HepG2 (cell line): ENCODE results near the gene ANKS1B. TPM values are rescaled to one million over a fixed set of nuclear protein-coding genes. Genes with fewer than 3 reads are reported as not detected.

Experiments
- ATAC-seq: fragments of 200-7000 bp; cut with Tn5 transposase; 3 replicates; pipeline ENCODE4 v1.9.1; 2020; ENCODE audit warnings: mild to moderate bottlenecking, moderate library complexity
- BruUV-seq: library from RNA; stranded (reverse); fragments of 400-500 nt; replicated peaks from 2 replicates; lab custom pipeline; 2021; lab: Mats Ljungman, UMichigan
- CTCF ChIA-PET: fragments of 300-600 bp; formaldehyde crosslinking; extraction: SDS; loops from one replicate; lab custom pipeline; 2021; ENCODE audit warnings: low total read pairs, inconsistent platforms, low intra/inter-chr PET ratio; lab: Yijun Ruan, JAX
- POLR2A ChIA-PET: fragments of 350-600 bp; sonication (Branson Sonifier 250); formaldehyde crosslinking; loops from one replicate; lab custom pipeline; 2020; ENCODE audit warnings: antibody characterized with exemption, inconsistent platforms; lab: Yijun Ruan, JAX
- DNase-seq: peaks from one replicate; pipeline ENCODE4 v3.0.0-alpha.2; 2015; ENCODE audit warnings: low spot score
- FAIRE-seq: peaks from 3 replicates; lab custom pipeline; 2011; peaks lifted over from hg19 to GRCh38; lab: Jason Lieb, UNC
- H2AFZ ChIP-seq: one replicate; pipeline ENCODE4 v1.6.1; 2011; ENCODE audit warnings: low read length, inconsistent platforms
- H3K27ac ChIP-seq: fragments of 300-600 bp; 3 replicates; pipeline ENCODE4 v1.8.0; 2011; ENCODE audit warnings: mixed run types, mild to moderate bottlenecking, mixed read lengths, low read length, inconsistent platforms; ENCODE audit not compliant: insufficient read depth; ENCODE audit errors: extremely low read length
- H3K27me3 ChIP-seq, 2 experiments: fragments of 200-600 bp in 1 of 2; 2 replicates in 1 of 2; 3 replicates in 1 of 2; pipeline versions ENCODE4 v1.6.0 to v1.8.0; 2011; ENCODE audit warnings: low read length in 2 of 2, mild to moderate bottlenecking in 2 of 2, moderate library complexity in 2 of 2, inconsistent platforms in 1 of 2; ENCODE audit not compliant: insufficient read depth in 2 of 2, control insufficient read depth in 1 of 2
- H3K36me3 ChIP-seq, 2 experiments: fragments of 200-600 bp in 1 of 2; replicated peaks in 1 of 2; 2 replicates in 1 of 2; 3 replicates in 1 of 2; pipeline versions ENCODE4 v1.5.1 to v1.8.0; 2011; ENCODE audit warnings: low read length in 2 of 2, inconsistent platforms in 1 of 2; ENCODE audit not compliant: insufficient read depth in 2 of 2, control insufficient read depth in 1 of 2
- H3K4me1 ChIP-seq: 2 replicates; pipeline ENCODE4 v1.5.1; 2012; ENCODE audit warnings: low read length, inconsistent platforms; ENCODE audit not compliant: insufficient read depth
- H3K4me2 ChIP-seq: 2 replicates; pipeline ENCODE4 v1.6.0; 2011; ENCODE audit warnings: low read depth, low read length, inconsistent platforms
- H3K4me3 ChIP-seq, 3 experiments: fragments of 200-600 bp in 1 of 3; sonication (generic), shearing (Covaris generic) in 1 of 3; replicated peaks in 1 of 3; 2 replicates each; pipeline ENCODE4 v1.5.1; 2011 to 2016; ENCODE audit warnings: low read length in 3 of 3, inconsistent platforms in 2 of 3, low read depth in 2 of 3, mild to moderate bottlenecking in 2 of 3, control low read depth in 1 of 3, mixed read lengths in 1 of 3; ENCODE audit not compliant: insufficient read depth in 1 of 3
- H3K79me2 ChIP-seq: one replicate; pipeline ENCODE4 v1.6.1; 2011; ENCODE audit warnings: low read length, inconsistent platforms; ENCODE audit not compliant: insufficient read depth
- H3K9ac ChIP-seq: 2 replicates; pipeline ENCODE4 v1.6.0; 2011; ENCODE audit warnings: mild to moderate bottlenecking, low read depth, low read length, inconsistent platforms; ENCODE audit not compliant: insufficient read depth
- H3K9me3 ChIP-seq: 2 replicates; pipeline ENCODE4 v1.5.1; 2012; ENCODE audit warnings: mild to moderate bottlenecking, low read length
- H4K20me1 ChIP-seq: 2 replicates; pipeline ENCODE4 v1.6.0; 2011; ENCODE audit warnings: inconsistent platforms, mild to moderate bottlenecking, low read length, moderate library complexity; ENCODE audit not compliant: insufficient read depth
- ATRX ChIP-seq: sonication (generic); formaldehyde crosslinking; IDR thresholded peaks from 2 replicates; pipeline ENCODE4 v1.4.0; 2020; ENCODE audit warnings: missing genetic modification reagents, borderline replicate concordance
- DNMT1 ChIP-seq: sonication (generic); formaldehyde crosslinking; IDR thresholded peaks from 2 replicates; pipeline ENCODE4 v1.5.1; 2020; ENCODE audit warnings: mild to moderate bottlenecking, missing genetic modification reagents
- FOXA1 ChIP-seq, 2 experiments: fragments of 450-650 bp in 1 of 2; sonication (generic) in 1 of 2; formaldehyde crosslinking in 1 of 2; IDR thresholded peaks; 2 replicates each; pipeline versions ENCODE4 v1.4.0 to v1.6.1; 2016 to 2020; ENCODE audit warnings: missing genetic modification reagents in 1 of 2
- FOXA3 ChIP-seq: IDR thresholded peaks from 2 replicates; pipeline ENCODE4 v1.6.1; 2016; ENCODE audit warnings: missing genetic modification reagents, missing compliant biosample characterization
- GMEB2 ChIP-seq: IDR thresholded peaks from 2 replicates; pipeline ENCODE4 v1.6.1; 2016; ENCODE audit warnings: missing biosample characterization, missing genetic modification reagents, low read depth
- HMG20B ChIP-seq: conservative IDR thresholded peaks from 2 replicates; pipeline ENCODE4 v1.6.1; 2016; ENCODE audit warnings: missing genetic modification reagents, missing compliant biosample characterization
- HNF1B ChIP-seq: sonication (generic); formaldehyde crosslinking; IDR thresholded peaks from 2 replicates; pipeline ENCODE4 v1.5.1; 2020; ENCODE audit warnings: mild to moderate bottlenecking, moderate library complexity, missing genetic modification reagents
- IRF1 ChIP-seq: sonication (generic); formaldehyde crosslinking; IDR thresholded peaks from 2 replicates; pipeline ENCODE4 v1.4.0; 2020; ENCODE audit warnings: low read depth, mild to moderate bottlenecking, missing genetic modification reagents
- PCBP1 ChIP-seq: fragments of 200-400 bp; formaldehyde crosslinking; IDR thresholded peaks from 2 replicates; pipeline ENCODE4 v1.6.1; 2017; ENCODE audit warnings: mild to moderate bottlenecking, low read depth, low read length, borderline replicate concordance
- PITX1 ChIP-seq: sonication (generic); formaldehyde crosslinking; IDR thresholded peaks from 2 replicates; pipeline ENCODE4 v1.5.1; 2020; ENCODE audit warnings: mild to moderate bottlenecking, missing genetic modification reagents
- SYNCRIP ChIP-seq: fragments of 200-400 bp; formaldehyde crosslinking; IDR thresholded peaks from 2 replicates; pipeline ENCODE4 v1.6.1; 2018; ENCODE audit warnings: mild to moderate bottlenecking, low read depth, low read length; ENCODE audit not compliant: insufficient read depth
- ZBTB7B ChIP-seq: sonication (generic); formaldehyde crosslinking; IDR thresholded peaks from 2 replicates; pipeline ENCODE4 v1.4.0; 2020; ENCODE audit warnings: missing genetic modification reagents
- ZNF10 ChIP-seq: sonication (generic); formaldehyde crosslinking; IDR thresholded peaks from 2 replicates; pipeline ENCODE4 v1.4.0; 2020; ENCODE audit warnings: mild to moderate bottlenecking, low read depth, missing genetic modification reagents, borderline replicate concordance
- ZNF709 ChIP-seq: sonication (generic); formaldehyde crosslinking; IDR thresholded peaks from 2 replicates; pipeline ENCODE4 v1.5.0; 2020; ENCODE audit warnings: mild to moderate bottlenecking, missing genetic modification reagents
- ZNF713 ChIP-seq: sonication (generic); formaldehyde crosslinking; IDR thresholded peaks from 2 replicates; pipeline ENCODE4 v1.4.0; 2020; ENCODE audit warnings: mild to moderate bottlenecking, missing genetic modification reagents
- ZNF782 ChIP-seq: sonication (generic); formaldehyde crosslinking; IDR thresholded peaks from 2 replicates; pipeline ENCODE4 v1.4.0; 2020; ENCODE audit warnings: missing genetic modification reagents, mild to moderate bottlenecking, borderline replicate concordance
- ZSCAN29 ChIP-seq: sonication (generic); formaldehyde crosslinking; conservative IDR thresholded peaks from 2 replicates; pipeline ENCODE4 v1.4.0; 2020; ENCODE audit warnings: mild to moderate bottlenecking, missing genetic modification reagents
- WGBS: methylation state at CpG from one replicate; pipeline ENCODE4 v1.1.6; 2017; ENCODE audit warnings: low lambda C conversion rate; 5-methylcytosine and 5-hydroxymethylcytosine counted together
- in situ Hi-C: cut with HindIII; loops from 2 replicates; pipeline ENCODE4 v1.10.0; 2017; ENCODE audit warnings: low pct_unique_long_range_greater_than_20kb; ENCODE audit not compliant: extremely low pct_ligation_motif_present
- intact Hi-C: fragments of 100-400 bp; cut with micrococcal nuclease; formaldehyde crosslinking; loops from one replicate; pipeline ENCODE4 v1.10.0; 2022; ENCODE audit not compliant: unreplicated experiment
- polyA plus RNA-seq, 8 experiments: library from polyadenylated mRNA; depleted of rRNA in 3 of 8; stranded (reverse) in 7 of 8; unstranded in 1 of 8; fragments of >200 nt; fragmentation: Illumina TruSeq in 4 of 8; extraction: Trizol in 4 of 8; gene quantifications; 2 replicates each; pipeline versions ENCODE4 v1.2.1 to v1.2.3, GENCODE V29; 2011 to 2016; ENCODE audit warnings: low read depth in 4 of 8, missing spikeins in 1 of 8, mixed read lengths in 1 of 8; ENCODE audit not compliant: insufficient read depth in 1 of 8
- total RNA-seq, 5 experiments: library from RNA; depleted of rRNA; stranded (reverse); fragments of >200 nt; fragmentation: Illumina TruSeq; extraction: Trizol; gene quantifications; 2 replicates each; pipeline ENCODE4 v1.2.3, GENCODE V29; 2016; ENCODE audit warnings: low read depth in 1 of 5

The ANKS1B gene
- total and polyA plus RNA-seq, 2 of the 13 experiments (the other 11 are each of a cell fraction or from before 2014, with no cell fraction given) = 0.15 TPM; not detected in 1

- POLR2A ChIA-PET = no interaction called here
Measured at GRCh38 chr12:98983647-98984046, 1001.1 kb downstream of the ANKS1B start.

More at GRCh38 chr12:98983647-98984046, 1001.1 kb downstream of the ANKS1B start:
- in situ Hi-C loops = no loop called here
- no peak for TF ChIP-seq HMG20B (CRISPR knock-in tag)
- TF ChIP-seq ATRX (CRISPR knock-in tag) = no peak
- no peak for TF ChIP-seq GMEB2 (CRISPR knock-in tag)
- no peak for TF ChIP-seq DNMT1 (CRISPR knock-in tag)
- TF ChIP-seq ZNF709 = no peak
- TF ChIP-seq ZNF10 (CRISPR knock-in tag) = no peak
- no peak for TF ChIP-seq ZBTB7B (CRISPR knock-in tag)
- TF ChIP-seq ZSCAN29 = no peak
- TF ChIP-seq ZNF713 = no peak
- no peak for TF ChIP-seq ZNF782 (CRISPR knock-in tag)
- no peak for TF ChIP-seq FOXA3 (CRISPR knock-in tag)
- TF ChIP-seq IRF1 = no peak
- no peak for TF ChIP-seq PCBP1
- TF ChIP-seq SYNCRIP = no peak
- TF ChIP-seq PITX1 (CRISPR knock-in tag) = no peak
- no peak for TF ChIP-seq FOXA1 (IDR thresholded peaks at IDR 0.05)
- TF ChIP-seq FOXA1 (CRISPR knock-in tag; IDR thresholded peaks at IDR 0.05) = no peak
- no peak for TF ChIP-seq HNF1B (CRISPR knock-in tag)
- TF ChIP-seq, all 625 proteins: peak for 0
- FAIRE-seq = no peak
- Histone ChIP-seq H3K9me3 (no peaks in the 10 kb centered on the region), H3K4me2 (no peak overlapping the region), H3K4me1 (no peaks in the 10 kb centered on the region), H4K20me1 (no peaks in the 10 kb centered on the region), H3K4me3 (no peak overlapping the region), H3K36me3 (no peaks in the 10 kb centered on the region), H3K9ac (no peak overlapping the region), H3K27ac (no peak overlapping the region), H3K79me2 (no peaks in the 10 kb centered on the region), H2AFZ (no peak overlapping the region), H3K27me3 (no peaks in the 10 kb centered on the region)
- DNase-seq = no peak
- CTCF ChIA-PET = no interaction called here
- intact Hi-C loops = no loop called here
- no TSS peak for BruUV-seq
- WGBS = 0% methylated on average over 1 of the region's 1 CpG
- no peak for ATAC-seq
